ENCODE results near the gene MMP7.
A peak's percentile ranks its signal among the peaks of the same experiment; 100 is the strongest.
"Not testable (repeated sequence)": the region's sequence is repeated elsewhere in the genome, so short reads cannot be mapped to it uniquely, and the experiment has no call there.

Gene MMP7

DNA sequence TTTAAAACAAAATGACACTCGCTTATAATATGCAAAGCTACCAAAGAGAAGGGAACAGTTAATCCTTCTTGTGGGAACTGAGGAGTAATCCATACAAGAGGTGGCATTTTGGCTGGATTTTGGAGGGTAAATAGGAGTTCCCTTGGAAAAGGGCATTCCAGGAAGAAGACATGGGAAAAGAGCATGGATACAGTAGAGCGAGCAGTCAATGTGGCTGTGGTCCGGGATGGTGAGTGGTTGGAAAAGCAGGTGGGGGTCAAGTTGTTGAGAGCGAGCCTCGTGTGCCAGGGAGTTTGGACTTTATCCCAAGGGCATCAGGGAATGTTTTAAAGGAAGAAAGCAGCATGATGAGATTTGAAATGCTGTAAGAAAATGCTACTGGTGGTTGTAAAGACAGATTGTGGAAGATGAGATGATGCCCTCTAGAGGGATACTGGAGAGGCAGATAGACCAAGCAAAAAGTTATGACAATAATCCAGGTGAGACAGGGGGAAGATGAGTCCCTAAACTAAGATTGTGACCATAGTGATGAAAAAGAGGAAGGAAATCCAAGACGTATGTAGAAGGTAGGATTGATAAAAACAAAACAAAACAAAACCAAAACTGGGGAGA lies 3.8 kb upstream of the MMP7 start:
- DNase-seq = no peak

DNA sequence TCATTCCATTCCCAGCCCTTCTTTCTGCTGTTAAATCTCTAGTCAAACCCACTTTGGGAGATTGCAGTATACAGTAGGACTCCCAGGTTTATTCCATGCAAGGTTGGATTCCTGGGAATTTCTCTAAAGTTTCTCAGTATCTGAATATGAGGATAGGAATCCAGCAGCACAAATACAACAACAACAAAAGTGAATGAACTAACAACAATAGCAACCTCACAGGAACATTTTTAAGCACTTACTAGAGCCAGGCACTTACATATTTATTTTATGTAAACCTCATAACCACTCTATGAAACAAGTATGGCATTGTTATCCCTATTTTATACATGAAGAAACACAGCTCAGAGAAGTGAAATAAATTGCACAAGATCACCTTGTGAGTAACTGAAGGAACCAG lies 1.9 kb downstream of the MMP7 start:
- no peak for DNase-seq

DNA sequence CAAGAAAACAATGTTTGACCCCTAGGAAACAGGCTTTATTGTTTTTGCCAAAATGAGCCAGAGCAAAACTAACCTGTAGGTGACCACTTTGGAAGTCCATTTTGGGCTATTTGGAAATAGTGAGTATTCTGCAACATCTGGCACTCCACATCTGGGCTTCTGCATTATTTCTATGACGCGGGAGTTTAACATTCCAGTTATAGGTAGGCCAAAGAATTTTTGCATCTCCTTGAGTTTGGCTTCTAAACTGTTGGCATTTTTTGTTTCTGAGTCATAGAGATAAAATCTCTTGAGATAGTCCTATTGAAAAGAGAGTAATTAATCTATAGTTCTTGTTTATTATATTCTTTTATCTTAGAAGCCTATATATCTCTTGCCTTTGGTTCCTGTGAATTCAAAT lies 2.9 kb downstream of the MMP7 start:
- no peak for DNase-seq

DNA sequence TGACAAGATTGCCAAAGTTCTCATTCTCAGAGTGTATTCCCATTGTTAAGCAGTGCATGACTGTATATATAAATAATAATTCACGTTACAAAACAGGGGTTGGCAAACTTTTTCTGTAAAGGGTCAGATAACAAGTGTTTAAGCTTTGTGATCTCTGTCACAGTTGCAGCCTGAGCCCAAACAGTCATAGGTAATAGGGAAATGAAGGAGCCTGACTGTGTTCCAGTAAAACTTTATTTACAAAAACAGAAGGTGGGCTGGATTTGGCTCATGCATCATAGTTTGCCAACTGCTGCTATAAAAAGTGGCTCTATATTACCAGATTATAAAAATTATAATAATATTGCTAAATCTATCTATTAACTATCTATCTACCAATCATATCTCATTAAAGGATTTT lies 3.5 kb downstream of the MMP7 start:
- DNase-seq = no peak

DNA sequence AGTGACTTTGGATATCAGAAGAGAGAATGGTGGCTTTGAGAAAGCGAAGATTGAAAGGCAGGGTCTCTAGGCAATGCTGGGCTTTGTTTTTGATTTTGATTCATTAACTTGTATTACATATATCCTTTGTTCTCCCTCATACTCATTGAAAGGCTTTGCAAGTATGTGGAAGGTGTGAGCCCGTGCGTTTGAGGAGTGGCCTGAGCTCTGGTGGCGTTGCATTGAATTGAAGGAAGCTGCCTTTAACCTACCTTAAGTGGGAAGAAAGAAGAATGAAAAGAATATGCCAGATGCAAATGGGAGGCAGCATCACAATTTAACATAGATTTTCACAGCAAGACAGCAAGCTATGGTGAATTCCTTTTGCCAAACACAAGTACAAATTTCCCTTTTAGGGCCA lies 6.7 kb downstream of the MMP7 start:
- DNase-seq = no peak

DNA sequence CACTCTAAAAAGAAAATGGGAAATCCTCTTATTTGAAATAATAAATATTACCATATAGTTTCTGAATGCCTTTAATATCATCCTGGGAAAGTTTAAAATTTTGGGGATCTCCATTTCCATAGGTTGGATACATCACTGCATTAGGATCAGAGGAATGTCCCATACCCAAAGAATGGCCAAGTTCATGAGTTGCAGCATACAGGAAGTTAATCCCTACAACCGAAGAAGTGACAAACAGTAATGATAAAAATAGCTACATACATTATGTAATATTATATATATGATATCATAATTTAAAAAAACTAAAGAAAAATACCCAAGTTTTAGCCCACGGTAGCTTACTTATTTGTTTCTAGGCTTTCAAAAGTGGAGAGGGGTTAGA lies 7.4 kb downstream of the MMP7 start:
- DNase-seq = no peak

DNA sequence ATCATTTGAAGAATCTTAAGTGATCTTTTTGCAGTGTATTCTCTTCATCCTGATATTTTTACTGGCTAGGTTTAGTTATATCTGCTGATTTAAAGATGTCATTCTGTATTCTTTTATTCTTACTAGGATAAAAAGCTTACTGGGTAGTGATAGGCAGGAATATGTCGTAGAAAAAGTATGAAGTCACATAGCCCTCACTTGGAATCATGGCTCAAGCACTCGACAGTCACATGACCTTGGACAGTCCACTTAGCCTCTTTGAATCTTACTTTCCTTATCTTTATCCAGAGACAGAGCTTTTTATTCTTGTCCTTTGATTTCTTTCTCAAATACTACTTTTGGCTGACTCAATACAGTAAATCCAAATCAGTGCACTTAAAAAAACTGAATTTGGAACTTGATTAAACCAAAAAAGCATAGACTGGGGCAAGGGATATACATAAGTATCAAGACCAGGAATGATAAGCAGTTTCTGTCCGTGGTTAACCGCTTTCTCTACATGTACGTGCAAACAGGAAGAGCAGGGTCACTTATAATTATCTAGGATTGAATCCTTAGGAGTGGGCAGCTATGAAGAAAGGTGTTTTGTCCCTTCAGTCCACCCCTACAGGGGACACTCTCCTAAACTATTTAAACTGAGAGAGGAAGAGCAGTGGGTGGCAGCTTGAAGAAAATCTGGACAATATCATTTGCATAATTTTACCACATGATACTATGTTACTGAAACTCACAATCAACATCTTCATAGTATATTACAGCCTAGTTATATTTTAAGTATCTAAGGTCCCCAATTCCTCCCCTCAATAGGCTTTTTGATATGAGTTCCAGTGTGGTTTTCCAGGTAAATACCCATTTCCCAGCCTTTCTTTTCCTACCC lies 8.0 kb downstream of the MMP7 start:
- DNase-seq = no peak

DNA sequence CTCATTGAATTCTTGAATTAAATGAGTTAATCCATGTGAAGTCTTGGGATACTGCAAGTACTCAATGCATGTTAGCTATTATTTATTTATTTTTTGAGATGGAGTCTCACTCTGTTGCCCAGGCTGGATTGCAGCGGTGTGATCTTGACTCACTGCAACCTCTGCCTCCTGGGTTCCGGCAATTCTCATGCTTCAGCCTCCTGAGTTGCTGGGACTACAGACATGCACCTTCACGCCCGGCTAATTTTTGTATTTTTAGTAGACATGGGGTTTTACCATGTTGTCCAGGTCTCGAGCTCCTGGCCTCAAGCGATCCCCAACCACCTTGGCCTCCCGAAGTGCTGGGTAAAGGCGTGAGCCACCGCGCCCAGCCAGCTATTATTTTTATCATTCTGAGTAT lies 9.4 kb downstream of the MMP7 start:
- DNase-seq = no peak

DNA sequence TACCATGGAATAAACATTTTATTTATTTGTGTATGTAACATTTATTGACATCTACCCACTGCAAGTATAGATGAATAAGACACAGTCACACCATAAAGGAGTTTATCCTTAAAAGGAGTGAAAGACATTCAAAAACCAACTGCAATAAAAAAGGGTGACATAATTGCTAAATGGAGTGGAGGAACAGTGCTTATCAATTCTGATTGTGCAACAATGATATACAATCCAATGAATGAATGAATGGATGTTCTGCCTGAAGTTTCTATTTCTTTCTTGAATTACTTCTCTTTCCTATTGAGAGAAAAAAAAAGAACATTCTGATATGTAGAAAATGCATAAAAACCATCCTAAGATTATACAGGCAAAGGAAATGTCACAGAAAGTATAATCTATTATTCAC lies 10.0 kb downstream of the MMP7 start:
- DNase-seq = no peak

DNA sequence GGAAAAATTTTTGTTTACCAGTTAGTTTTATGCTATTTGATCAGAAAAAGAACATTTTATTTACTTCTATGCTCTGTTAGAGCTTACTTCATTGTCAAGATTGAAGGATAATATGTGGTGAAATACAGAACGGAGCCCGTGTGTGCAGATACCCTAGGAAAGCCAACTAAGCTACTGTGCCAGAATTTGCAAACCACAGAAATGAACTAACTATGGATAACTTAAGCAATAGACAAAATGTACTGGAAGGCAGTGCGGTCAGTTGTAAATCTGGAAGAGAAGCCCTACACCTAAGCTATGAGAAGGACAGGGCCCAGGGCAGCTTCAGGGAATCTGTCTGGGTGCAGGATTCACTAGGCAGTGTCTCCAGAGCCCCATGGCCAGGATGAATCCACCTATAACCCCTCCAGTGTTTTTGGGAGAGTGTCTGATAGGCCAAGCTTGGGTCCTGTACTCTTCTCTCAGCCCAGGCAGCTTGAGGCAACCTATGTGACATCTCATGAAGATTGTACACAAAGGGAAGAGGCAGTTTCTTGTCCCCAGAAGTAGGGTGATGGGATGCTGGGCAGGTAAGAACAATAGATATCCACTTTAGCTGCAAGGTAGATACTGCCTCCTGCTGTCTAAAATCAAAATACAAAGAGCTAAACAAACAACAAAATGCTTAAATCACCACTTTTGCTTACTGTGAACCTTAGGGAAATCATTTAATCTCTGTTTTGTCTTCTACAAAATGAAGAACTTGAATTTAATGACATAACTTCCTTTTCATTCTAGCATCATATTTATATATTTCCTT lies 12.1 kb downstream of the MMP7 start:
- no peak for DNase-seq

DNA sequence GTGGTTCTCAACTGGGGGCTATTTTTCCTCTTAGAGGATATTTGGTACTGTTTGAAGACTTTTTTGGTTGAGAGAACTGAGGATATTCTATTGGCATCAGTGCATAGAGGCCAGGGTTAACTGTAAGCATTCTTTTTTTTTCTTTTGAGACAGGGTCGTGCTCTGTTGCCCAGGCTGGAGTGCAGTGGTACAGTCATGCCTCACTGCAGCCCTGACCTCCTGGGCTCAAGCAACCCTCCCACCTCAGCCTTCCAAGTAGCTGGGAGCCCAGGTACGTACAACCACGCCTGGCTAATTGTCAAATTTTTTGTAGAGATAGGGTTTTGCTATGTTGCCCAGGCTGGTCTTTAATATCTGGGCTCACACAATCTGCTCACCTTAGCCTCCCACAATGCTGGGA lies 12.9 kb downstream of the MMP7 start:
- DNase-seq = no peak

DNA sequence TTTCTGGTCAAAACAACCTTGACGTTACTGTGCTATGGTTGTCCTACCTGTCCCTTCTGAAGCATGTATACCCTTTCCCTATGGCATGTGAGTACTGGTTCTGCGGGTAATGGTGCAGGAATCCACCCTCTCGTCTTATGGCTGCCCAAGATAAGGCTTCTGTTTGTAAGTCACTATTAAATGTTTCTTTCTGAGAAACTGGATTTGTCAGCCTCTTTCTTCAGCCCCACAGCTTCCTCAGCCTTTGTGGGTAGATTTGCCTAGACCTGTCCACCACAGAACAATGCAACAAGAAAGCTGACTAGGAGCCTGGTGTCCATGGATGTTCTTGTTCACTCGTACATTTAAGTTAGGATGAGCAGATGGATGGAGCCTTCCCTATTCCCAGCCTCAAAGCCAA lies 14.4 kb downstream of the MMP7 start:
- DNase-seq = no peak

DNA sequence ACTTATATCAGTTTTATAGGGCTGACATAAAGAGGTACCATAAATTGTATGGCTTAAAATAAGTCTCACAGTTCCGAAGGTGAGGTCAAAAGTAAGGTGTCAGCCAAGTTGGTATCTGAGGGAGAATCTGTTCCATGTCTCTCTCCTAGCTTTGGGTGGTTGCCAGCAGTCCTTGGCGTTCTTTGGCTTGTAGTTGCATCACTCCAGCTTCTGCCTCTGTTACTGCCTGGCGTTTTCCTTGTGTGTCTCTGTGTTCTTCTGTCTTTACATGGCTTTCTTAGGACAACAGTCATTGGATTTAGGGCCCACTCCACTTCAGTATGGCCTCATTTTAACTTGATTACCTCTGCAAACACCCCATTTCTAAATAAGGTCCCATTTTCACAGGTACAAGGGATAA lies 16.7 kb downstream of the MMP7 start:
- no peak for DNase-seq

DNA sequence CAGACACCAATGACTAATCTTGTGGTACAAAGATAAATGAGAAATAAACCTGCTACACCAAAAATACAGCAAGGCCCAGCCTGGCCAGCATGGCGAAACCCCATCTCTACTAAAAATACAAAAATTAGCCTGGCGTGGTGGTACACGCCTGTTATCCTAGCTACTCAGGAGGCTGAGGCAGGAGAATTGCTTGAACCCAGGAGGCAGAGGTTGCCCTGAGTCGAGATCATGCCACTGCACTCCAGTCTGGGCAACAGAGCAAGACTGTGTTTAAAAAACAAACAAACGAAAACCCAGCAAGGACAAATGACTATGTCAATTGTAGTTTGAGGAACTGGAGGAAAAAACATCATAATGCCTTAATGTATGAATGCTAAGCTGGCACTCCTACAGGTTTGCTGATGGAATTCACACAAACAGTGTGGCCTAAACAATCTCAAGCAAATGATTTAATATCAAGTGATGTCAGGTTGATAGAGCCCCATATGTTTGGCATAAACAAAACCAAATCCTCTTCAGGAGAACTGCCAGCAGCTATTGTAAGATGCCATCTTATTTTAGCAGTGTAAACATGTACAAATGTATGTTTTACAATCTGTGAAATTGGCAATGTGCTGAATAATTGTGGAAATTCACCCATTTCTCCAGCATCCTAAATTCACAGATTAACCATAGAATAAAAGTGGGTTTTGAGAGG lies 20.0 kb downstream of the MMP7 start:
- no peak for DNase-seq

DNA sequence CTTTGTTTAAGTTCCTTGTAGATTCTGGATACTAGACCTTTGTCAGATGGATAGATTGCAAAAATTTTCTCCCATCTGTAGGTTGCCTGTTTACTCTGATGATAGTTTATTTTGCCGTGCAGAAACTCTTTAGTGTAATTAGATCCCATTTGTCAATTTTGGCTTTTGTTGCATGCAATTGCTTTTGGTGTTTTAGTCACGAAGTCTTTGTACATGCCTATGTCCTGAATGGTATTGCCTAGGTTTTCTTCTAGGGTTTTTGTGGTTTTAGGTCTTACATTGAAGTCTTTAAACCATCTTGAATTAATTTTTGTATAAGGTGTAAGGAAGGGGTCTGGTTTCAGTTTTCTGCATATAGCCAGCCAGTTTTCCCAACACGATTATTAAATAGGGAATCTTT lies 27.7 kb downstream of the MMP7 start:
- not testable (repeated sequence) for DNase-seq

DNA sequence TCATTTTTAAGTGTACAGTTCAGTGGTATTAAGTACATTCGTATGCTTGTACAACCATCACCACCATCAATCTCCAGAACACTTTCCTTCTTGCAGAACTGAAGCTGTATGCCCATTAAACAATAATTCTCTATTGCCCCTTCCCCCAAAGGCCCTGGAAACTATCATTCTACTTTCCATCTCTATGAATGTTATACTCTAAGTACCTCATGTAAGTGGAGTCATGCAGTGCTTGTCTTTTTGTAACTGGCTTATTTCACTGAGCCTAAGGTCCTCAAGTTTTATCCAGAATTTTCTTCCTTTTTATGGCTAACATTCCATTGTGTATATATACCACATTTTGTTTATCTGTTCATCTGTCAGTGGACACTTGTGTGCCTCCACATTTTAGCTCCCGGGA lies 29.7 kb downstream of the MMP7 start:
- DNase-seq = no peak

DNA sequence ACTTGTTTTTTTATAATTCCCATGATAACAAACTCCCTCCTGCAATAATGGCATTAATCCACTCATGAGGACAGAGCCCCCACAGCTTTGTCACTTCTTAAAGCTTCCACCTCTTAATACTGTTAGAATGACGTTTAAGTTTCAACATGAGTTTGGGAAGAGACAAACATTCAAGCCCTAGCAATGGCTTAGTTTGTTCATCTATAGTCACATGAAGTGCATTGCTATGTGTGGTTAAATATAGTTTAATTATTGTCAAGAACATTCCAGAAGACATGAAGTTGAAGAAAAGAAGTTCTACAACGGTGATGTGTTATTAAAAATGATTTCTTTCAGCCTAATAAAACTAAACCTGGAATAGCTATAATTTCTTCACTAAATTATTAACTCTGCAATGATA lies 30.6 kb downstream of the MMP7 start:
- no peak for DNase-seq

DNA sequence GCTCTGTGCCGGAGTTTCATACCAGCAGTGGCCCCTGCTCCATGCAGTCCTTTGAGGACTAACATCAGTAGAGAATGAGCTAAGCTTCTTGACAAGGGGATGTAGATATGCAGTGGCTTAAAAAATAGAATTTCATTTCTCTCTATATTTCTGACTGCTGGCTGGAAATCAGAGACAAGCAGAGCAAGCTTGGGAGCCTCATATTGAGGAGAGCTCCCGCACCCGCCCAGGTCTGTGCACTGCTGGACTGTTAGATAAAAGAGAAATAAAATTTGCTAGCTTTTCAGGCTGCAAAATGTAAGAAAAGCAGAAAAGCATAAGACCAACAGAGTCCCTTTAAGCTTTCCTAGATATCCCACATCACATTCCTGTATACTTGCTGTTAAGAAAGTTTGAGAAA lies 31.4 kb downstream of the MMP7 start:
- no peak for DNase-seq

DNA sequence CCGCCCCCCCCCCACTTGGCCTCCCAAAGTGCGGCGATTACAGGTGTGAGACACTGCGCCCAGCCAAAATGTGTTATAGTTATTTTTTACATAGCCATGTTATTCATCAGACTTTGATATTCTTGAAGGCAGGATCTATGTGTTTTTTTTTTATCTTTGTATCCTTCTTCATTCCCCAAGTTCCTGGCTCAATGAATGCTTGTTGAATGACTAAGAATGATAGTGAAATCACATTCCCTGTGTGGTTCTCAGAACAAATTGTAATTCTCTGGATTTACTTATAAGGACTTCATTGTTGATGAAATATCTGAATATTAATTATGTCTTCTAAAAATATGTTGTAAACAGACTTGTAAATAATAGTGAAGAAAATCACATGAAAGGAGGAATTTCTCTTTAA lies 33.5 kb downstream of the MMP7 start:
- DNase-seq = no peak

DNA sequence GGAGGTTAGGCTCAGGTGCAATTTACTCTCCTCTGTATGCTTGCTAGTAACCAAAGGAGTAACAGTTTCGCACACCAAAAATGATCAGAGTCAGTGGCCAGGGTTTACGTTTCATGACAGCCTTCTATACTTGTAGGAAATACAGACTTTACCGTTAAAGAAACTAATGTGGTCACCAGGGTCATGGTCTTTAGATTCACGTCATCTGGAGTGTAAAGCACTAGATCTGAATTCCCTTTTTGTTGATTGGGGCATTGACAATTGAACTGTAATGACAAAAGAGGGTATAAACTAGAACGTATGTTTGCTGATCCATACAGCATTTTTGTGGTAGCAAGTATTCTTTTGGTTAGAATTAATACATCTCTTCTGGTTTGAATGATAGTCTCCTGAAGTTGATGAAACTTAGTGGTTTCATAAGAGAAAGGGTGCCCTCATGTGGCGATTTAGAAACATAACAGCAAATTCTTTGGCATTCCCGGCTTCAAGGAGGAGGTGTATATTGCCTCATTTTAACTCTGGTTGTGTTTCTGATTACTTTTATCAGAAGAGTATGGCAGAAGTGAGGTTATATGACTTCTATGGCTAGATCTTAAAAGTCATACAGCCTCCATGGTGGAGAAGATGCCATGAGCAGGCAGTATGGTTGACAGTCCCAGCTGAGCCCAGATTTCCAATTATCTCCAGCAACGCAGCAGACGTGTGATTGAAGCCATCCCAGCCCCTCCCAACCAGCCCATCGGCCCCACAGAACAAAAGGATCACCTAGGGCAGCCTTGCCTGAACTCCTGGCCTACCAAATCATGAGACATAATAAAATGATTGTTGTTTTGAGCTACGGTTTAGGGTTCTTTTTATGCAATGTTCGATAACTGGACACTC lies 35.1 kb downstream of the MMP7 start:
- DNase-seq = peak; percentile 32

DNA sequence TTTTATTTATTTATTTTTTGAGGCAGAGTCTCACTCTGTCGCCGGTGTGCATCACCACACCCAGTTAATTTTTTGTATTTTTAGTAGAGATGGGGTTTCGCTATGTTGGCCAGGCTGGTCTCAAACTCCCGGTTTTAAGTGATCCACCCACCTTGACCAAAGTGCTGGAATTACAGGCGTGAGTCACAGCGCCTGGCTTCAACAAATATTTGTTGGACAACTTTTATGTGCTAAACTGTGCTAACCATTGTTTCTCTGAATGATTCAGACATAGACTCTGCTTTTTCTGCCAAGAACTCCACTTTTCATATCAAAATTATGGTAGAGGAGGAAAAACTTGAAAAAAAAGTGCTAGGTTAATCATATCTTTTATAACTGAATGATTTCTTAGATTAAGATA lies 36.3 kb downstream of the MMP7 start:
- DNase-seq = no peak

DNA sequence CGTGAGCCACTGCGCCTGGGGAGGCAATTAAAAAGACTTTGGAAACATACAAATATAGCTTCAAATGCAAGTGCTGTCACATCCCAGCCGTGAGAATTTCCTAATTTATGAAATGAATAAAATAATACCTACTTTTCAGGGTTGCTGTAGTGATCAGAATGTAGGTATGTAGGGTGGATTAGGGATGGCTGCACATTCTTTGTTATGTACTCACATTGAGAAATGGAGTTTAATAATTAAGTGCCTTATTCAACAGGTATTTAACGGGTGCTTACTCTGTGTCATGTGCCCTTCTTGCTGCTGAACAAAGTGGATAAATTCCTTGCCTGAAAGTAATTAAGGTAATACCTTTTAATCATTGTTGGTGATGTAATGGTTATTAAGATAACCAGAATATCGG lies 37.0 kb downstream of the MMP7 start:
- DNase-seq = no peak
